OCI-LY3 (cell line): Measurements from ENCODE around the gene ZDHHC14.

ENCODE experiments used
- H2AFZ ChIP-seq: fragments of 200-600, 300-600 bp; shearing (Covaris generic); 2 replicates; pipeline ENCODE4 v1.6.0; 2014; ENCODE audit warnings: antibody characterized with exemption, low read depth, low read length
- H3K27ac ChIP-seq: fragments of 200-600, 300-600 bp; sonication (generic); 2 replicates; pipeline ENCODE4 v1.5.1; 2014; ENCODE audit warnings: mild to moderate bottlenecking, low read length, moderate library complexity, mixed read lengths
- H3K27me3 ChIP-seq: fragments of 200-600, 300-600 bp; sonication (generic); 2 replicates; pipeline ENCODE4 v1.6.1; 2014; ENCODE audit warnings: low read depth, low read length, mixed read lengths
- H3K36me3 ChIP-seq: fragments of 200-600, 300-600 bp; sonication (generic); replicated peaks from 2 replicates; pipeline ENCODE3; 2014; ENCODE audit warnings: low read depth, low read length, mixed read lengths
- H3K4me1 ChIP-seq: fragments of 300-600, 200-600 bp; sonication (generic); 2 replicates; pipeline ENCODE4 v1.6.1; 2014; ENCODE audit warnings: low read length, mixed read lengths
- H3K4me2 ChIP-seq: fragments of 200-600, 300-600 bp; sonication (generic); 2 replicates; pipeline ENCODE4 v1.6.1; 2014; ENCODE audit warnings: low read length, mixed read lengths
- H3K4me3 ChIP-seq: fragments of 300-600, 200-600 bp; sonication (generic); 2 replicates; pipeline ENCODE4 v1.5.1; 2014; ENCODE audit warnings: antibody characterized with exemption, mild to moderate bottlenecking, low read length, moderate library complexity
- H3K79me2 ChIP-seq: fragments of 300-600, 200-600 bp; shearing (Covaris generic); 2 replicates; pipeline ENCODE4 v1.6.1; 2014; ENCODE audit warnings: mild to moderate bottlenecking, low read length, mixed read lengths
- H3K9ac ChIP-seq: fragments of 300-600, 200-600 bp; shearing (Covaris generic); 2 replicates; pipeline ENCODE4 v1.6.0; 2014; ENCODE audit warnings: mild to moderate bottlenecking, low read length, moderate library complexity
- H3K9me3 ChIP-seq: fragments of 200-600, 300-600 bp; shearing (Covaris generic); 2 replicates; pipeline ENCODE4 v1.6.1; 2014; ENCODE audit warnings: low read length, mixed read lengths; ENCODE audit not compliant: insufficient read depth
- H4K20me1 ChIP-seq: fragments of 200-600, 300-600 bp; sonication (generic); 2 replicates; pipeline ENCODE4 v1.6.1; 2016; ENCODE audit warnings: low read length, mixed read lengths; ENCODE audit not compliant: insufficient read depth
- EZH2phosphoT487 ChIP-seq: fragments of 200-600 bp; shearing (Covaris generic); IDR thresholded peaks from 2 replicates; pipeline ENCODE4 v1.6.1; 2018; ENCODE audit warnings: antibody characterized with exemption, mixed run types, low read depth
- TF ChIP-seq, protein P1 (sequence below): fragments of 200-600, 300-600 bp; sonication (generic); IDR thresholded peaks from 2 replicates; pipeline ENCODE4 v1.5.1; 2014; ENCODE audit warnings: antibody characterized with exemption, low read length, low read depth

Gene ZDHHC14

DNA sequence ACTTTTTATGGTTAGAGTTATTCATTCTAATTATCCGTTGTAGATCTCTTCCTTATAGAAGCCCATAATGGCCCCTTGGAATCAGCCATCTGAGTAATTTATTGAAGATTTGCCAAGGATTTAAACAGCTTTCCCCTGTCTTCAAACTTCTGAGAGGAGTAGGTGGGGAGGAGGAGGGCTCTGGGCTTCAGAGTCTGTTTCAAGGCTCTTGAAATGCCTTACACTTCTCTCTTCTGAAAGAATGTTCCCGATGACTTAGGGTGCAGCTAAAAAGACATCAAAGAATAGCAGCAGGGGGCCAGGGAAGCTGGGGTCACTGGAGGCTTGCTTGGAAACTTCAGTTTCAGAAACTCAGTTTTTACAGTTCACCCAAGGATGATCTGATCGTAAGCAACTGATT, 165.3 kb downstream of the ZDHHC14 start:
- Histone ChIP-seq H3K9ac (no peak overlapping the region), H3K27ac (no peak overlapping the region), H3K4me1 (no peaks in the 10 kb centered on the region), H3K4me3 (no peak overlapping the region), H3K36me3 (no peaks in the 10 kb centered on the region), H4K20me1 (no peaks in the 10 kb centered on the region), H3K4me2 (no peak overlapping the region), H3K9me3 (no peaks in the 10 kb centered on the region), H2AFZ (no peak overlapping the region), H3K27me3 (no peaks in the 10 kb centered on the region), H3K79me2 (no peaks in the 10 kb centered on the region)
- TF ChIP-seq EZH2phosphoT487, result no peak
- TF ChIP-seq, protein P1, sequence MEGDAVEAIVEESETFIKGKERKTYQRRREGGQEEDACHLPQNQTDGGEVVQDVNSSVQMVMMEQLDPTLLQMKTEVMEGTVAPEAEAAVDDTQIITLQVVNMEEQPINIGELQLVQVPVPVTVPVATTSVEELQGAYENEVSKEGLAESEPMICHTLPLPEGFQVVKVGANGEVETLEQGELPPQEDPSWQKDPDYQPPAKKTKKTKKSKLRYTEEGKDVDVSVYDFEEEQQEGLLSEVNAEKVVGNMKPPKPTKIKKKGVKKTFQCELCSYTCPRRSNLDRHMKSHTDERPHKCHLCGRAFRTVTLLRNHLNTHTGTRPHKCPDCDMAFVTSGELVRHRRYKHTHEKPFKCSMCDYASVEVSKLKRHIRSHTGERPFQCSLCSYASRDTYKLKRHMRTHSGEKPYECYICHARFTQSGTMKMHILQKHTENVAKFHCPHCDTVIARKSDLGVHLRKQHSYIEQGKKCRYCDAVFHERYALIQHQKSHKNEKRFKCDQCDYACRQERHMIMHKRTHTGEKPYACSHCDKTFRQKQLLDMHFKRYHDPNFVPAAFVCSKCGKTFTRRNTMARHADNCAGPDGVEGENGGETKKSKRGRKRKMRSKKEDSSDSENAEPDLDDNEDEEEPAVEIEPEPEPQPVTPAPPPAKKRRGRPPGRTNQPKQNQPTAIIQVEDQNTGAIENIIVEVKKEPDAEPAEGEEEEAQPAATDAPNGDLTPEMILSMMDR, result no peak

DNA sequence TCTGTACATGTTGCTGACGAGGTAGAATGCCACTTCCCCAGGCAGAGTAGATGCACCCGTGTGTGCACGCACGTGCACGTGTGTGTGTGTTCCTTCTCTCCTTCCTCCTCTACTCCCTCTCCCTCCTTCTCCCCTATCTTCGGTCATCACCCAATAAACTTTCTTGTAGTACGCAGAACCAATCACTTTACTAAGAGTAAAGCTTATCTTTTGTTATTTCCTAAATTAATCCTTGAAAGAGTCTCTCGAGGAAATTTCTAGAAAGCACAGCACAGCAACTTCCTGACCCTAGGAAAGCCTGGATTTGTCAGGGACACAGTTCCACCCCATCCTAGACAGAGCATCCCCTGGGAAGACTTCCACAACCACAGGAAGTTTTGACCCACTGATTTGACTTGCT, 166.1 kb downstream of the ZDHHC14 start:
- Histone ChIP-seq H3K36me3 (no peaks in the 10 kb centered on the region), H3K9ac (no peak overlapping the region), H3K79me2 (no peaks in the 10 kb centered on the region), H3K4me1 (no peaks in the 10 kb centered on the region), H3K27ac (no peak overlapping the region), H3K9me3 (no peaks in the 10 kb centered on the region), H4K20me1 (no peaks in the 10 kb centered on the region), H3K4me2 (no peak overlapping the region), H3K4me3 (no peak overlapping the region), H2AFZ (no peak overlapping the region), H3K27me3 (no peaks in the 10 kb centered on the region)
- no peak for TF ChIP-seq EZH2phosphoT487
- TF ChIP-seq, protein P1, result no peak

DNA sequence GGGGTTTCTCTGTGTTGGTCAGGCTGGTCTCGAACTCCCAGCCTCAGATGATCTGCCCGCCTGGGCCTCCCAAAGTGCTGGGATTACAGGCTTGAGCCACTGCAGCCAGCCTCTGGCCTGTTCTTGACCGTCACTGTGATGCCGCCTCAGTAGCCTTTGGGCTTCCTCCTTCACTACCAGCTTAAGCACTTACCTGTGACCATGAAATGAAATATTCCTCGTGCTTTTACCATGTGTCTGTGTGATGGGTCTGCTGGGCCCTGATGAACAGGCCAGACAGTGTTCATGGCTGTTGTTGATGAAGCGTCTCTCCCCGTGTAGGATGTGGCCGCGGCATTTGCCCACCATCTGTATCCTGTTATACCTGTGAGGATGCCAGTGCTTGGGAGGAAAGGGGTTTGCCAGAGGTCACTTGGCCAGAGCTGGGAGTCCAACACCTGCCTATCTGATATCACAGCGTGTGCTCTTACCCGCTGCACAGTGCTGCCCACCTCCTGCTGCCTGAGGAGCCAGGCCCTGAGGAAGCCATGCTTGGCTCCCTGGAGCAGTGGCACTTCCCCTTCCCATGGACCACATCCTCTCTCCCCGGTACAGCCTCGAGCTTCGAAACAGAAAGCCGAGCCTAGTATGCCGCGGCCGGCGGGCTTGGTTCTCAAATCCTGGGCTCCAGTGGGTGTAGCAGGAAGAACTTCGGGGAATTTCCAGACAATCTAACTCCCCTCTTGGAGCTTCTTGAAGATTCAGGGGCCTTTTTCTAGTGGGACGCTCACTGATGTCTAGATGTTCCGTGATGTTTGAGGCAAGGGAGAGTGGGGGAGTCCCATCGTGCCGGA, 167.9 kb downstream of the ZDHHC14 start:
- H3K4me3 ChIP-seq, result no peak overlapping the region
- H3K9ac ChIP-seq, result no peak overlapping the region
- H3K36me3 ChIP-seq, result no peaks in the 10 kb centered on the region
- H3K9me3 ChIP-seq, result no peaks in the 10 kb centered on the region
- no peak overlapping the region for H3K4me2 ChIP-seq
- H3K79me2 ChIP-seq, result no peaks in the 10 kb centered on the region
- no peaks in the 10 kb centered on the region for H3K4me1 ChIP-seq
- H3K27ac ChIP-seq, result no peak overlapping the region
- no peaks in the 10 kb centered on the region for H4K20me1 ChIP-seq
- H2AFZ ChIP-seq, result no peak overlapping the region
- TF ChIP-seq EZH2phosphoT487, result no peak
- TF ChIP-seq, protein P1, result no peak
- H3K27me3 ChIP-seq, result no peaks in the 10 kb centered on the region

DNA sequence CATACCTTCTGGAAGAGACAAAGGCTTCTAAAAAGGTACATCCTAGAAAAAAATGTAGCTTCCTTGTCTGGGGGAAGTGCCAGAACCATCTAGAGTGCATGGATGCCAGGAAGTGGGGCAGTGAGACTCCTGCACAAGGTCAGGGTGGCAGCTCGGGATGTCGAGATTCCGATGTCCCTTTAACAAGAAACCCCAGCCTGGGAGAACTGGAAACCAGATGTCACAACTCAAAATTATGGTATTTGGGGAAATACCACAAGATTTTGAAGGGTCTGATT, 168.4 kb downstream of the ZDHHC14 start:
- TF ChIP-seq, protein P1, result no peak
- TF ChIP-seq EZH2phosphoT487, result no peak
- no peak overlapping the region for H3K4me3 ChIP-seq
- no peak overlapping the region for H3K4me2 ChIP-seq

More for the DNA sequence above, 168.4 kb downstream of the ZDHHC14 start:
- H3K79me2 ChIP-seq, result no peaks in the 10 kb centered on the region
- H3K9me3 ChIP-seq, result no peaks in the 10 kb centered on the region
- H3K4me1 ChIP-seq, result no peaks in the 10 kb centered on the region
- no peak overlapping the region for H2AFZ ChIP-seq
- no peaks in the 10 kb centered on the region for H3K27me3 ChIP-seq
- H4K20me1 ChIP-seq, result no peaks in the 10 kb centered on the region
- H3K36me3 ChIP-seq, result no peaks in the 10 kb centered on the region
- no peak overlapping the region for H3K9ac ChIP-seq
- no peak overlapping the region for H3K27ac ChIP-seq
